ENCODE data around the gene VPS8. TPM values are rescaled to one million over a fixed set of nuclear protein-coding genes. Genes with fewer than 3 reads are reported as not detected.

Gene VPS8
- total RNA-seq, 1 experiment from 2014 or later: 37.6 TPM

DNA sequence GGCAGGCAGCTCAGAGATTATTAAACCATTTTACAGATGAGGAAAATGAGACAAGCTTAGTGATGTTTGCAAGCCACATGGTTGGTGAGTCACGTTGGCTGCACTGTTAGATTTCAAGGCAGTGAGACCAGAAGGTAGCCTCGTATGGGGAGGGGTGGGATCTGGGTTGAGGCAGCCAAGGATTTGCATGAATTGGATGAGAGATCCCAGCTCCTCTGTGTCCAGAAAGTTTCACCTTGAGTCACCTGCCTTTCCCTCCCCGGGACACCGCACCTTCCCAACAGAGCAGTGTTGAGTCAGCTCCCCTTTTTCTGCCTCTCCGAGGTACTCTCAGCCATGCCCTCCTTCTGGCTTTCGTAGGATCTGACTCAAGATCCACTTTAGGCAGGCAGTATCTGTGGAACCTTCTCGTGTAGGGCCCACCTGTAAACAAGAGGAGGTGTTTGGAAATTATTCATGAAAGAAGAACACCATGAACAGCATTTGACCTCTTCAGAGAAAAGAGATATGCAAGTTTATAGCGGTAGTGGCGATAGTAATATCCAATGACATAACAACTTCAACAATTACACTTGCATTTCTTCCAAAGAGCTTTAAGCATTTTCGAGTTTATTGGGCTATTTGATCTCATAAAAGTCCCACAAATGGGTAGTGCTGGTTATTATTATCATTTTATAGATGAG, 46.8 kb upstream of the VPS8 start:
- Histone ChIP-seq H3K9ac (ENCODE audit: low read length) (no peak overlapping the region), H3K27me3 (ENCODE audit: insufficient read depth, low read length) (no peaks in the 10 kb centered on the region), H3K9me2 (ENCODE audit: insufficient read depth) (no peaks in the 10 kb centered on the region), H3K4me3 (replicated peaks in 1 of 2; ENCODE audit: low read depth in 1 of 2, low read length in 2 of 2) (no peak overlapping the region), H4K20me1 (ENCODE audit: insufficient read depth) (no peaks in the 10 kb centered on the region), H3K79me2 (ENCODE audit: insufficient read depth, low read length) (no peaks in the 10 kb centered on the region), H3K36me3 (ENCODE audit: control insufficient read depth in 1 of 2, insufficient read depth in 2 of 2, low read length in 2 of 2) (no peaks in the 10 kb centered on the region), H3K27ac (ENCODE audit: low read depth, low read length) (no peak overlapping the region), H3K4me1 (ENCODE audit: control insufficient read depth in 1 of 2, insufficient read depth in 2 of 2, low read length in 2 of 2) (peaks cover 0 to 21% of the 10 kb centered on the region in 2 experiments; a peak in 1 of 4 replicates), H3K9me3 (ENCODE audit: control insufficient read depth in 1 of 2, insufficient read depth in 1 of 2, low read depth in 1 of 2, low read length in 2 of 2) (no peaks in the 10 kb centered on the region), H2AFZ (ENCODE audit: low read depth, low read length, poor library complexity, severe bottlenecking) (no peak overlapping the region), H3K4me2 (ENCODE audit: low read length) (no peak overlapping the region)
- ChIA-PET RAD21 (ENCODE audit: low non-redundant PET in 1 of 2, low total read pairs in 2 of 2, uncharacterized antibody in 2 of 2, unreplicated experiment in 2 of 2) (no interaction called here), CTCF (no interaction called here), POLR2A (no interaction called here)
- DNase-seq (ENCODE audit: low read depth, low spot score): no peak
- TF ChIP-seq, protein P1, sequence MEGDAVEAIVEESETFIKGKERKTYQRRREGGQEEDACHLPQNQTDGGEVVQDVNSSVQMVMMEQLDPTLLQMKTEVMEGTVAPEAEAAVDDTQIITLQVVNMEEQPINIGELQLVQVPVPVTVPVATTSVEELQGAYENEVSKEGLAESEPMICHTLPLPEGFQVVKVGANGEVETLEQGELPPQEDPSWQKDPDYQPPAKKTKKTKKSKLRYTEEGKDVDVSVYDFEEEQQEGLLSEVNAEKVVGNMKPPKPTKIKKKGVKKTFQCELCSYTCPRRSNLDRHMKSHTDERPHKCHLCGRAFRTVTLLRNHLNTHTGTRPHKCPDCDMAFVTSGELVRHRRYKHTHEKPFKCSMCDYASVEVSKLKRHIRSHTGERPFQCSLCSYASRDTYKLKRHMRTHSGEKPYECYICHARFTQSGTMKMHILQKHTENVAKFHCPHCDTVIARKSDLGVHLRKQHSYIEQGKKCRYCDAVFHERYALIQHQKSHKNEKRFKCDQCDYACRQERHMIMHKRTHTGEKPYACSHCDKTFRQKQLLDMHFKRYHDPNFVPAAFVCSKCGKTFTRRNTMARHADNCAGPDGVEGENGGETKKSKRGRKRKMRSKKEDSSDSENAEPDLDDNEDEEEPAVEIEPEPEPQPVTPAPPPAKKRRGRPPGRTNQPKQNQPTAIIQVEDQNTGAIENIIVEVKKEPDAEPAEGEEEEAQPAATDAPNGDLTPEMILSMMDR (IDR thresholded peaks at IDR 0.05 in 2 of 3, conservative IDR thresholded peaks at IDR 0.05 in 1 of 3; ENCODE audit: borderline replicate concordance in 1 of 3, insufficient read depth in 1 of 3, low read depth in 2 of 3, low read length in 2 of 3): no peak
- TF ChIP-seq, protein P2, sequence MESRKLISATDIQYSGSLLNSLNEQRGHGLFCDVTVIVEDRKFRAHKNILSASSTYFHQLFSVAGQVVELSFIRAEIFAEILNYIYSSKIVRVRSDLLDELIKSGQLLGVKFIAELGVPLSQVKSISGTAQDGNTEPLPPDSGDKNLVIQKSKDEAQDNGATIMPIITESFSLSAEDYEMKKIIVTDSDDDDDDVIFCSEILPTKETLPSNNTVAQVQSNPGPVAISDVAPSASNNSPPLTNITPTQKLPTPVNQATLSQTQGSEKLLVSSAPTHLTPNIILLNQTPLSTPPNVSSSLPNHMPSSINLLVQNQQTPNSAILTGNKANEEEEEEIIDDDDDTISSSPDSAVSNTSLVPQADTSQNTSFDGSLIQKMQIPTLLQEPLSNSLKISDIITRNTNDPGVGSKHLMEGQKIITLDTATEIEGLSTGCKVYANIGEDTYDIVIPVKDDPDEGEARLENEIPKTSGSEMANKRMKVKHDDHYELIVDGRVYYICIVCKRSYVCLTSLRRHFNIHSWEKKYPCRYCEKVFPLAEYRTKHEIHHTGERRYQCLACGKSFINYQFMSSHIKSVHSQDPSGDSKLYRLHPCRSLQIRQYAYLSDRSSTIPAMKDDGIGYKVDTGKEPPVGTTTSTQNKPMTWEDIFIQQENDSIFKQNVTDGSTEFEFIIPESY (IDR thresholded peaks at IDR 0.05; ENCODE audit: extremely low read depth, insufficient replicate concordance, low read length): no peak
- TF ChIP-seq ZFX (IDR thresholded peaks at IDR 0.05) (no peak), SP1 (IDR thresholded peaks at IDR 0.05; ENCODE audit: low read depth) (no peak), EZH2phosphoT487 (IDR thresholded peaks at IDR 0.05; ENCODE audit: borderline replicate concordance) (no peak)
- TF ChIP-seq, protein P3, sequence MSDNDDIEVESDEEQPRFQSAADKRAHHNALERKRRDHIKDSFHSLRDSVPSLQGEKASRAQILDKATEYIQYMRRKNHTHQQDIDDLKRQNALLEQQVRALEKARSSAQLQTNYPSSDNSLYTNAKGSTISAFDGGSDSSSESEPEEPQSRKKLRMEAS (IDR thresholded peaks at IDR 0.05): no peak
- TF ChIP-seq, protein P4, sequence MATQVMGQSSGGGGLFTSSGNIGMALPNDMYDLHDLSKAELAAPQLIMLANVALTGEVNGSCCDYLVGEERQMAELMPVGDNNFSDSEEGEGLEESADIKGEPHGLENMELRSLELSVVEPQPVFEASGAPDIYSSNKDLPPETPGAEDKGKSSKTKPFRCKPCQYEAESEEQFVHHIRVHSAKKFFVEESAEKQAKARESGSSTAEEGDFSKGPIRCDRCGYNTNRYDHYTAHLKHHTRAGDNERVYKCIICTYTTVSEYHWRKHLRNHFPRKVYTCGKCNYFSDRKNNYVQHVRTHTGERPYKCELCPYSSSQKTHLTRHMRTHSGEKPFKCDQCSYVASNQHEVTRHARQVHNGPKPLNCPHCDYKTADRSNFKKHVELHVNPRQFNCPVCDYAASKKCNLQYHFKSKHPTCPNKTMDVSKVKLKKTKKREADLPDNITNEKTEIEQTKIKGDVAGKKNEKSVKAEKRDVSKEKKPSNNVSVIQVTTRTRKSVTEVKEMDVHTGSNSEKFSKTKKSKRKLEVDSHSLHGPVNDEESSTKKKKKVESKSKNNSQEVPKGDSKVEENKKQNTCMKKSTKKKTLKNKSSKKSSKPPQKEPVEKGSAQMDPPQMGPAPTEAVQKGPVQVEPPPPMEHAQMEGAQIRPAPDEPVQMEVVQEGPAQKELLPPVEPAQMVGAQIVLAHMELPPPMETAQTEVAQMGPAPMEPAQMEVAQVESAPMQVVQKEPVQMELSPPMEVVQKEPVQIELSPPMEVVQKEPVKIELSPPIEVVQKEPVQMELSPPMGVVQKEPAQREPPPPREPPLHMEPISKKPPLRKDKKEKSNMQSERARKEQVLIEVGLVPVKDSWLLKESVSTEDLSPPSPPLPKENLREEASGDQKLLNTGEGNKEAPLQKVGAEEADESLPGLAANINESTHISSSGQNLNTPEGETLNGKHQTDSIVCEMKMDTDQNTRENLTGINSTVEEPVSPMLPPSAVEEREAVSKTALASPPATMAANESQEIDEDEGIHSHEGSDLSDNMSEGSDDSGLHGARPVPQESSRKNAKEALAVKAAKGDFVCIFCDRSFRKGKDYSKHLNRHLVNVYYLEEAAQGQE (IDR thresholded peaks at IDR 0.05; ENCODE audit: low read depth): no peak
- no TSS peak for BruUV-seq (replicated peaks)
- ATAC-seq: 0 out of 2 replicates have a peak, but pooled peaks have one; percentile 19
- intact Hi-C loops (cut with micrococcal nuclease): no loop called here

All from HCT116 (cell line).